Dermis blood vessel endothelial cell (primary cell): ENCODE measurements around the gene PBRM1. TPM values are rescaled to one million over a fixed set of nuclear protein-coding genes. Genes with fewer than 3 reads are reported as not detected.
A peak's percentile ranks its signal among the peaks of the same experiment; 100 is the strongest.
"Not testable (repeated sequence)": the region's sequence is repeated elsewhere in the genome, so short reads cannot be mapped to it uniquely, and the experiment has no call there.

ENCODE experiments used
- DNase-seq: peaks from one replicate; pipeline ENCODE4 v3.0.0; 2010
- total RNA-seq: library from RNA; depleted of rRNA; stranded (reverse); fragments of >200 nt; gene quantifications from 2 replicates; pipeline ENCODE4 v1.2.3, GENCODE V29; 2014

The PBRM1 gene
- total RNA-seq, 1 donor from 2014 or later = 83.9 TPM

- peak; percentile 99 for DNase-seq
Observed at GRCh38 chr3:52536369-52537164, 149.1 kb downstream of the PBRM1 start, which contains the start of gene UQCC5. Gene UQCC5 (plus strand): TSS chr3:52536605. CDS start chr3:52536756, 151 bp downstream.

GRCh38 chr3:52536112-52536368 lies 149.7 kb downstream of the PBRM1 start:
- no peak for DNase-seq

GRCh38 chr3:52535411-52536111 lies 150.2 kb downstream of the PBRM1 start:
- DNase-seq = no peak

GRCh38 chr3:52534281-52535183 lies 151.2 kb downstream of the PBRM1 start:
- peak; percentile 39 for DNase-seq

GRCh38 chr3:52533623-52534280 lies 152.0 kb downstream of the PBRM1 start, which contains the start of gene NT5DC2:
Gene NT5DC2 (minus strand): TSS chr3:52533857. CDS start chr3:52533737, 120 bp downstream.
- DNase-seq = peak; percentile 80

GRCh38 chr3:52532838-52533622 lies 152.7 kb downstream of the PBRM1 start:
- peak; percentile 42 for DNase-seq

- DNase-seq = peak; percentile 86
Observed at GRCh38 chr3:52532517-52532837, 153.2 kb downstream of the PBRM1 start.

- DNase-seq = no peak
Observed at GRCh38 chr3:52531860-52532516, 153.7 kb downstream of the PBRM1 start.

- DNase-seq = no peak
Observed at GRCh38 chr3:52530918-52531826, 154.5 kb downstream of the PBRM1 start.

GRCh38 chr3:52529376-52530333 lies 156.1 kb downstream of the PBRM1 start:
- DNase-seq = peak; percentile 69

GRCh38 chr3:52528586-52529375 lies 156.9 kb downstream of the PBRM1 start:
- DNase-seq = no peak

- no peak for DNase-seq
Observed at GRCh38 chr3:52527732-52528585, 157.8 kb downstream of the PBRM1 start.

- DNase-seq = no peak
Observed at GRCh38 chr3:52527039-52527731, 158.5 kb downstream of the PBRM1 start.

GRCh38 chr3:52526671-52527038 lies 159.1 kb downstream of the PBRM1 start:
- not testable (repeated sequence) for DNase-seq

- DNase-seq = peak; percentile 38
Observed at GRCh38 chr3:52525680-52526561, 159.8 kb downstream of the PBRM1 start.
